BE2C (cell line): Measurements from ENCODE around the gene SPZ1.
"Not testable (repeated sequence)": the region's sequence is repeated elsewhere in the genome, so short reads cannot be mapped to it uniquely, and the experiment has no call there.

Source experiments
- DNase-seq: peaks from one replicate; pipeline ENCODE4 v3.0.0-alpha.2; 2020
- H3K27me3 ChIP-seq: fragments of 250-450 bp; sonication (Bioruptor Pico); 2 replicates; pipeline ENCODE4 v1.5.1; 2020; ENCODE audit warnings: mild to moderate bottlenecking
- H3K36me3 ChIP-seq: fragments of 250-450 bp; sonication (Bioruptor Pico); 2 replicates; pipeline ENCODE4 v1.5.1; 2020; ENCODE audit warnings: mild to moderate bottlenecking
- H3K4me1 ChIP-seq: fragments of 250-450 bp; sonication (Bioruptor Pico); 2 replicates; pipeline ENCODE4 v1.5.1; 2020
- H3K4me3 ChIP-seq: 2 replicates; pipeline ENCODE4 v1.5.1; 2011; ENCODE audit warnings: low read depth, low read length
- H3K9me3 ChIP-seq: fragments of 250-450 bp; sonication (Bioruptor Pico); 2 replicates; pipeline ENCODE4 v1.5.1; 2020
- TF ChIP-seq, protein P1 (sequence below): IDR thresholded peaks from 2 replicates; pipeline ENCODE4 v1.5.1; 2012; ENCODE audit warnings: mild to moderate bottlenecking, low read depth, low read length

SPZ1 gene

DNA sequence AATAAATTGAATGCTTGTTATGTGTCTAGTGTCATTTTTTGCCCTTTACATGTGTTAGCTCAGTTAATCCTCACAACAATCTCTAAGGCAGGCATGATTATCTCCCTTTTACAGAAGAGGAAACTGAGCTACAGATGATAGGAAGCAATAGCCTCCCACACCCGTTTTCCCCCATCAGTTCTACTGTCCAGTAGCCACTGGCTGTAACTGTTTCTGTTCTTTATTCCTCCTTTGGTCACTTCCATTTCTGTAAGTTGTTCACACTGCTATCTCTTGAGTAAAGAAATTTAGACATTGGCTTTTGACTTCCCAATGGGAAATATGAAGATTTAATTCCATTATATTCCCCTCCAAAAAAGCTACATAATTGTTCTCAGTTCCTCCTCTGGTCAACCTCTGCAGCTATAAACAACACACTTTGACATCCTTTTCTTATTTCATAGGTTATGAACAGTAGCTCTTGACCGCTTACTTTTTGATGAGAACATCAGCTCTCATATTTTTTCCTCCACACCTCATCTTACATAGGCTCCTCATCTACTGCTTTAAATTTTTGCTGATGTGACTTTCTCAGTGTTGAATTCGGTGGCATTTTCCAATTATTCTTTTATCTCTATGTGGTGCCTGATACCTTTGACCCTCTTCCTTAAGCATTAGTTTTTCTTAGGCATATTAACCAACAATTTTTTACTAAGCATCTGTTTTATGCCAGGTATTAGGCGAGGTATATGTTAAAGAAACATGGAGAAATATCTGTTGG lies 21.4 kb downstream of the SPZ1 start:
- Histone ChIP-seq H3K36me3 (no peaks in the 10 kb centered on the region), H3K4me1 (no peaks in the 10 kb centered on the region), H3K9me3 (no peaks in the 10 kb centered on the region), H3K27me3 (no peaks in the 10 kb centered on the region), H3K4me3 (no peak overlapping the region)
- DNase-seq: no peak
- TF ChIP-seq, protein P1, sequence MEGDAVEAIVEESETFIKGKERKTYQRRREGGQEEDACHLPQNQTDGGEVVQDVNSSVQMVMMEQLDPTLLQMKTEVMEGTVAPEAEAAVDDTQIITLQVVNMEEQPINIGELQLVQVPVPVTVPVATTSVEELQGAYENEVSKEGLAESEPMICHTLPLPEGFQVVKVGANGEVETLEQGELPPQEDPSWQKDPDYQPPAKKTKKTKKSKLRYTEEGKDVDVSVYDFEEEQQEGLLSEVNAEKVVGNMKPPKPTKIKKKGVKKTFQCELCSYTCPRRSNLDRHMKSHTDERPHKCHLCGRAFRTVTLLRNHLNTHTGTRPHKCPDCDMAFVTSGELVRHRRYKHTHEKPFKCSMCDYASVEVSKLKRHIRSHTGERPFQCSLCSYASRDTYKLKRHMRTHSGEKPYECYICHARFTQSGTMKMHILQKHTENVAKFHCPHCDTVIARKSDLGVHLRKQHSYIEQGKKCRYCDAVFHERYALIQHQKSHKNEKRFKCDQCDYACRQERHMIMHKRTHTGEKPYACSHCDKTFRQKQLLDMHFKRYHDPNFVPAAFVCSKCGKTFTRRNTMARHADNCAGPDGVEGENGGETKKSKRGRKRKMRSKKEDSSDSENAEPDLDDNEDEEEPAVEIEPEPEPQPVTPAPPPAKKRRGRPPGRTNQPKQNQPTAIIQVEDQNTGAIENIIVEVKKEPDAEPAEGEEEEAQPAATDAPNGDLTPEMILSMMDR: no peak

DNA sequence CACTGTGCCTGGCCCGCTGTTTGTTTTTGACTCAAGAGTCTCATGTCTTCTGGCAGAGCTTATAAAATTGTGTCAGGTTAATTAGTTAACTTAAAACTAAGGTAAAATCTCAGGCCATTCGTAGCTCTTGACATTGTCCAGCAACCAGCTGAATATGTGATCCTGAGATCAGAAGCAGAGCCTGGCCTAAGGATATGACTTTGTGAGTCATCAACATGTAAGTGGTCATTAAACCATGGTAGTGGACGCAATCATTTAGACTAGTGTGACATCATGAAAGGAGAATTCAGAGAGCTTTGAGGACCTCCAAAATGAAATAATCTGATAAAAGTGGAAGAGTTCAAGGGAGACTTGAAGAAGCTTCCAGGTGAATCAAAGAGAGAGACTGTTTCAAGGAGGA lies 23.3 kb downstream of the SPZ1 start:
- H3K9me3 ChIP-seq: no peaks in the 10 kb centered on the region
- no peak for DNase-seq
- no peaks in the 10 kb centered on the region for H3K36me3 ChIP-seq
- no peak overlapping the region for H3K4me3 ChIP-seq
- TF ChIP-seq, protein P1: no peak
- no peaks in the 10 kb centered on the region for H3K4me1 ChIP-seq
- no peaks in the 10 kb centered on the region for H3K27me3 ChIP-seq

DNA sequence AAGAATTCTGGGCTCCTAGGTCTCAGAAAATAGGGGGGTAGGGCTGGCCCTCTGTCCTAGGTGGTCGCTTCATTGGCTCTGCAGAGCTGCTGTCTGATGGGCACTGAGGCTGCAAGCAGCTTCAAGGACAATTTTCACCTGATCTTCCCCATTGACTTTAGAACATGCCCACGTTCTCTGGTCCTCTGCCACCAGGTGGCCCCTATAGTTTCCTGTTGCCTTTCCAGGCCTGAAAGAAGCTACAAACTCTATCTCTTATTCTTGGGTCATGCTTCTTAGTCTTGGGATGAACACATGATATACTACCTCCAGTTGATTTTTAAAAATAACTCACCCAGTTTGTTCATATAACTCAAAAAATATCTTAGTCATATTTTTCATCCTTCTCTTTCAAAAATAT lies 26.3 kb downstream of the SPZ1 start:
- TF ChIP-seq, protein P1: peak; percentile 68
- Histone ChIP-seq H3K27me3 (no peaks in the 10 kb centered on the region), H3K9me3 (no peaks in the 10 kb centered on the region), H3K4me3 (no peak overlapping the region), H3K4me1 (no peaks in the 10 kb centered on the region), H3K36me3 (no peaks in the 10 kb centered on the region)
- DNase-seq: peak; percentile 44

DNA sequence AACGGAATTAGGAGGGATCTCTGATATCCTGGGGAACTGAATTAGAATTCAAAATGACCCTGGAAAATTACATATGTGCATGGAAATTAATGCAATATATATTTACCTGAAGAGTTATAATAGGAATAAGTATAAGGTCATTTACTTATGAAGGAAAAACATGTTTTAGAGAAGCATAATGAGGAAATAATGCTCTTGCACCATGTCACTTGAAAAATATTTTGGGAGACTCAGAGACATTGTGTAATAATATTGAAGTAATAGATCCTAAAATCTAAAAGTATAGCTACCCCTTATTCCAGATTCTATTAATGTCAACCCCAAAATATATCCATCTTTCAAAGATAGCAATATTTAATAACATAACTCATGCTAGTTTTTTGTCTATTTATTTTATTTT lies 28.4 kb downstream of the SPZ1 start:
- Histone ChIP-seq H3K27me3 (no peaks in the 10 kb centered on the region), H3K4me1 (no peaks in the 10 kb centered on the region), H3K9me3 (no peaks in the 10 kb centered on the region), H3K4me3 (no peak overlapping the region), H3K36me3 (no peaks in the 10 kb centered on the region)
- DNase-seq: no peak
- TF ChIP-seq, protein P1: no peak

DNA sequence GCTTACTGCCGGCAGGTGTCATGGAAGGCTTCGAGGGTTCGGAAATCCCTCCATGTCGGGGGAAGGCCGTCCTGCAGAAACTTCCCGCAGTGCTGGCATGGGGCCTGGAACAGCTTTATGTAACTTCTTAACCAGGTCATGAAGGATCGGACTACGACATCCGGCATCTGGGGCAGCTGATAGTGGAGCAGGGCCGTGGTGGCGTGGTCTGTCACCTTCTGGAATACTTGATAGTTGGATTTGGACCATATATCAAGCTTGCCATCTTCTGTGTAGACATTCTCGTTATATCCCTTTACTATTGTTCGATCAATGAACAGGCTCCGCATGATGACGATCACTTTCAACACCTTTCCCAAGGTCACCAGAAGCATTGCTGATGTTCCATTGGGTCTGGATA lies 31.2 kb downstream of the SPZ1 start:
- not testable (repeated sequence) for H3K9me3 ChIP-seq, H3K4me1 ChIP-seq, H3K4me3 ChIP-seq, H3K36me3 ChIP-seq, DNase-seq, H3K27me3 ChIP-seq

DNA sequence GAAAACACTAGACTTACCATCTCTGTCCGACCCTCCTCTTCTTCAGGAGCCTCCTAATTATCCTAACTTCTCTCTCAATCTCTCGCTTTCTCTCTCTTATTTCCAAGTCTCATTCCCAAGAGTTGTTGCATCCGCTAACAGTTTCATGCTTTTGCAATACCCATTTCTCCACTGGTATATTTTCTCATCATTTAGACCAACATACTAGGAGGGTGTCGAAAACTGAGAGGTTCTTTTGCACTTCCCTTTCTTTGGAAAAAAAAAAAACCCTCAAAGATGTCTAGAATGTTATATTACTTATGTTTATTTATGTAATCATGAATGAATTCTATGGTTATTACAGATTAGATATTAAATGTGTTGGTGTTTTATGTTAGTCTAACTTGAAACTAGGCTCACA lies 35.9 kb downstream of the SPZ1 start:
- Histone ChIP-seq H3K4me3 (no peak overlapping the region), H3K9me3 (no peaks in the 10 kb centered on the region), H3K27me3 (no peaks in the 10 kb centered on the region), H3K36me3 (no peaks in the 10 kb centered on the region), H3K4me1 (0 out of 2 replicates have a peak, but pooled peaks cover 2% of the 10 kb centered on the region)
- no peak for DNase-seq
- TF ChIP-seq, protein P1: no peak
